HG02943 (cell line): Measurements from ENCODE around the gene B3GALT6.

Experiments used
- ATAC-seq: cut with Tn5 transposase; IDR thresholded peaks from one replicate; pipeline ENCODE4 v1.9.1; 2021; ENCODE audit warnings: mild to moderate bottlenecking, low read depth, moderate library complexity; ENCODE audit not compliant: unreplicated experiment

Gene B3GALT6

GRCh38 chr1:1215080-1215676 is 16.9 kb upstream of the B3GALT6 start:
- no peak for ATAC-seq

GRCh38 chr1:1215881-1216605 is 16.0 kb upstream of the B3GALT6 start:
- ATAC-seq = no peak

GRCh38 chr1:1216770-1217620 is 15.0 kb upstream of the B3GALT6 start:
- no peak for ATAC-seq

GRCh38 chr1:1217621-1218523 is 14.2 kb upstream of the B3GALT6 start:
- no peak for ATAC-seq

GRCh38 chr1:1218524-1219200 is 13.4 kb upstream of the B3GALT6 start:
- ATAC-seq = no peak

GRCh38 chr1:1219341-1219740 is 12.7 kb upstream of the B3GALT6 start:
- ATAC-seq = no peak

GRCh38 chr1:1220197-1220596 is 11.8 kb upstream of the B3GALT6 start:
- ATAC-seq = no peak

- no peak for ATAC-seq
Measured at GRCh38 chr1:1221887-1222574, 10.0 kb upstream of the B3GALT6 start.

- ATAC-seq = no peak
Measured at GRCh38 chr1:1222575-1223225, 9.3 kb upstream of the B3GALT6 start.

- no peak for ATAC-seq
Measured at GRCh38 chr1:1223321-1223720, 8.7 kb upstream of the B3GALT6 start.

- no peak for ATAC-seq
Measured at GRCh38 chr1:1223891-1224290, 8.1 kb upstream of the B3GALT6 start.

- ATAC-seq = no peak
Measured at GRCh38 chr1:1225238-1225845, 6.7 kb upstream of the B3GALT6 start.

- no peak for ATAC-seq
Measured at GRCh38 chr1:1225913-1226312, 6.1 kb upstream of the B3GALT6 start.

GRCh38 chr1:1226566-1227362 is 5.3 kb upstream of the B3GALT6 start:
- ATAC-seq = no peak

GRCh38 chr1:1227386-1227785 is 4.7 kb upstream of the B3GALT6 start:
- ATAC-seq = no peak

- no peak for ATAC-seq
Measured at GRCh38 chr1:1228187-1228586, 3.9 kb upstream of the B3GALT6 start.

GRCh38 chr1:1228596-1229321 is 3.3 kb upstream of the B3GALT6 start:
- ATAC-seq = no peak
